ENCODE data around the gene RBBP8. TPM values are rescaled to one million over a fixed set of nuclear protein-coding genes. Genes with fewer than 3 reads are reported as not detected.
"Not testable (repeated sequence)": the region's sequence is repeated elsewhere in the genome, so short reads cannot be mapped to it uniquely, and the experiment has no call there.

Gene RBBP8
- total RNA-seq = 10 to 100 TPM; 15.6 to 32.3 (median 21.2) TPM

- H3K4me1 ChIP-seq (replicated peaks in 1 of 2) = peaks cover 0 to 4% of the 10 kb centered on the region in 2 donors
- H3K4me3 ChIP-seq = peak within 1 kb of the TSS; percentile 70 to 93 (median 85)
- H3K27ac ChIP-seq = peak within 1 kb of the TSS; percentile 65 to 79
- ATAC-seq (replicated peaks in 6 of 8) = peak; percentile 91 to 96 (median 95)
- in situ Hi-C loops (cut with MboI; ENCODE audit: low pct_unique_long_range_greater_than_20kb in 2 of 9, low sequenced_read_pairs in 9 of 9, unreplicated experiment in 9 of 9) = no loop called here
- 0% methylated on average over 1 to 15 of the region's 82 CpGs; no CpG with 5 or more reads in 7 of the 10 experiments for WGBS, 10 experiments
These were observed at the start of gene RBBP8 for GRCh38 chr18:22933206-22933965. Gene RBBP8 (plus strand): TSS chr18:22933328. CDS start chr18:22936852, 3,524 bp downstream.

DNA sequence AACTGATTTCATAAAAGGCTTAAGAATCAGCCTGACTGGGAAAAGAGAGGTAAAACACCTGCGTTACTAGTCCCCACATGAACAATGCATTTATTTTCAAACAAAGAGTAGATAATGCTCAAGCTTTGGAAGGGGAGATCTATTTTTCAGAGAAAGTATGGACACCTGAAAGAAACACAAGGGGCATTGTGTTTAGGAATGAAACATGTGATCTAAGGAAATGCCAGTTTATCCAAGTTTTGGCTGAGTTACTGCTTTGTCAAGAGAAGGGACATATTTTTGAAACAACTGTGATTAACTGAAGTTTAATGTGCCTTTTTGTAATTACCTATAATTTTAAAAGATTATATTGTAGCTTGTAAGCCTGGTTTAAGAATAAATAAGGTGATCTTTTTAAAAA is 49.3 kb upstream of the RBBP8 start:
- WGBS, 10 experiments = 73 to 100% (median 100%) methylated on average over 1 of the region's 1 CpG; no CpG with 5 or more reads in 1 of the 10 experiments
- H3K4me3 ChIP-seq = no peak overlapping the region
- in situ Hi-C loops (cut with MboI; ENCODE audit: low pct_unique_long_range_greater_than_20kb in 2 of 9, low sequenced_read_pairs in 9 of 9, unreplicated experiment in 9 of 9) = no loop called here
- H3K27ac ChIP-seq = no peak overlapping the region
- H3K4me1 ChIP-seq (replicated peaks in 1 of 2) = no peaks in the 10 kb centered on the region
- ATAC-seq (replicated peaks in 6 of 8) = no peak

DNA sequence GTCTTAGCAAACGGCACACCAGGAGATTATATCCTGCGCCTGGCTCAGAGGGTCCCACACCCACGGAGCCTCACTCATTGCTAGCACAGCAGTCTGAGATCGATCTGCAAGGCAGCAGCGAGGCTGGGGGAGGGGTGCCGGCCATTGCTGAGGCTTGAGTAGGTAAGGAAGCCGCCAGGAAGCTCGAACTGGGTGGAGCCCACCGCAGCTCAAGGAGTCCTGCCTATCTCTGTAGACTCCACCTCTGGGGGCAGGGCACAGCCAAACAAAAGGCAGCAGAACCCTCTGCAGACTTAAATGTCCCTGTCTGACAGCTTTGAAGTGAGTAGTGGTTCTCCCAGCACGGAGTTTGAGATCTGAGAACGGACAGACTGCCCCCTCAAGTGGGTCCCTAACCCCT is 47.4 kb upstream of the RBBP8 start:
- in situ Hi-C loops (cut with MboI; ENCODE audit: low pct_unique_long_range_greater_than_20kb in 2 of 9, low sequenced_read_pairs in 9 of 9, unreplicated experiment in 9 of 9); H3K27ac ChIP-seq; H3K4me3 ChIP-seq; ATAC-seq (replicated peaks in 6 of 8); H3K4me1 ChIP-seq (replicated peaks in 1 of 2): not testable (repeated sequence)
- WGBS, 10 experiments = 50 to 100% (median 84%) methylated on average over 1 to 8 of the region's 11 CpGs; no CpG with 5 or more reads in 4 of the 10 experiments

DNA sequence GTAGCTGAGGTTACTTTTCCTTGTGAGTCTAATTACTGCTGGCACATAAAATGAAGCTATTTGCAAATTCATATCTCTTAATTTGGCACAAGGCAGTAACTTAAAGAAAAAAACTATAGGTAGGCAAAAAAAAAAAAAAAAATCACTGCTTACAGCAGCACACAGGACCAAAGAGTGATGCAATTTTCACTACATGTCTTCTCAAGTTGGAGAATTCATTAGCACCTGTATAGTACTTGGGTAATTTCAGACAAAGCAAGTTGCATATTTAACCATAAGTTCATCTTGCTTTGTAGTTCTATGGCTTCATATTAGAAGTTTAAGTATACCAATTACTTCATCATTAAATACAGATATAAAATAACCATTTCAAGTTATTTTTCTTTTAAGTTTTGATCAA is 33.7 kb upstream of the RBBP8 start:
- no peaks in the 10 kb centered on the region for H3K4me1 ChIP-seq (replicated peaks in 1 of 2)
- no peak overlapping the region for H3K27ac ChIP-seq
- in situ Hi-C loops (cut with MboI; ENCODE audit: low pct_unique_long_range_greater_than_20kb in 2 of 9, low sequenced_read_pairs in 9 of 9, unreplicated experiment in 9 of 9) = no loop called here
- ATAC-seq (replicated peaks in 6 of 8) = no peak
- no peak overlapping the region for H3K4me3 ChIP-seq

- Histone ChIP-seq H3K27ac (no peak overlapping the region), H3K4me1 (replicated peaks in 1 of 2) (no peaks in the 10 kb centered on the region), H3K4me3 (no peak overlapping the region)
- in situ Hi-C loops (cut with MboI; ENCODE audit: low pct_unique_long_range_greater_than_20kb in 2 of 9, low sequenced_read_pairs in 9 of 9, unreplicated experiment in 9 of 9) = no loop called here
- WGBS, 10 experiments = 30 to 92% (median 74%) methylated on average over 1 to 5 of the region's 5 CpGs; no CpG with 5 or more reads in 4 of the 10 experiments
- no peak for ATAC-seq (replicated peaks in 6 of 8)
These were observed 32.4 kb upstream of the RBBP8 start for GRCh38 chr18:22900558-22901238.

GRCh38 chr18:22902093-22902492 is 31.0 kb upstream of the RBBP8 start:
- H3K27ac ChIP-seq = no peak overlapping the region
- in situ Hi-C loops (cut with MboI; ENCODE audit: low pct_unique_long_range_greater_than_20kb in 2 of 9, low sequenced_read_pairs in 9 of 9, unreplicated experiment in 9 of 9) = no loop called here
- ATAC-seq (replicated peaks in 6 of 8) = no peak

DNA sequence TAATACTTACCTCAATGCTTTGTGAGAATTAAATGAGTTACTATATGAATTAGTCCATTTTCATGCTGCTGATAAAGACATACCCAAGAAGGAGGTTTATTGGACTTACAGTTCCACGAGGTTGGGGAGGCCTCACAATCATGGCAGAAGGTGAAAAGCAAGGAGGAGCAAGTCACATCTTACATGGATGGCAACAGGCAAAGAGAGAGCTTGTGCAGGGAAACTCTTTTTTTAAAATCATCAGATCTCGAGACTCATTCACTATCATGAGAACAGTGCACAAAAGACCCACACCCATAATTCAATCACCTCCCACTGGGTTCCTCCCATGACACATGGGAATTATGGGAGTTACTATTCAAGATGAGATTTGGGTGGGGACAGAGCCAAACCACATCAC is 29.9 kb upstream of the RBBP8 start:
- H3K4me1 ChIP-seq (replicated peaks in 1 of 2); H3K27ac ChIP-seq; ATAC-seq (replicated peaks in 6 of 8); H3K4me3 ChIP-seq; in situ Hi-C loops (cut with MboI; ENCODE audit: low pct_unique_long_range_greater_than_20kb in 2 of 9, low sequenced_read_pairs in 9 of 9, unreplicated experiment in 9 of 9): not testable (repeated sequence)
- WGBS, 10 experiments = 0 to 100% (median 40%) methylated on average over 1 to 2 of the region's 2 CpGs; no CpG with 5 or more reads in 5 of the 10 experiments

More at GRCh38 chr18:22902093-22902492, 31.0 kb upstream of the RBBP8 start:
- Histone ChIP-seq H3K4me3 (no peak overlapping the region), H3K4me1 (replicated peaks in 1 of 2) (no peaks in the 10 kb centered on the region)

- no peak for ATAC-seq (replicated peaks in 6 of 8)
- in situ Hi-C loops (cut with MboI; ENCODE audit: low pct_unique_long_range_greater_than_20kb in 2 of 9, low sequenced_read_pairs in 9 of 9, unreplicated experiment in 9 of 9) = no loop called here
These were observed 21.0 kb upstream of the RBBP8 start for GRCh38 chr18:22912149-22912548.

GRCh38 chr18:22912835-22913234 is 20.3 kb upstream of the RBBP8 start:
- 29 to 100% (median 100%) methylated on average over 1 of the region's 1 CpG; no CpG with 5 or more reads in 2 of the 10 experiments for WGBS, 10 experiments
- Histone ChIP-seq H3K4me3 (no peak overlapping the region), H3K4me1 (replicated peaks in 1 of 2) (no peaks in the 10 kb centered on the region), H3K27ac (no peak overlapping the region)
- ATAC-seq (replicated peaks in 6 of 8) = no peak
- in situ Hi-C loops (cut with MboI; ENCODE audit: low pct_unique_long_range_greater_than_20kb in 2 of 9, low sequenced_read_pairs in 9 of 9, unreplicated experiment in 9 of 9) = no loop called here

More at GRCh38 chr18:22912149-22912548, 21.0 kb upstream of the RBBP8 start:
- WGBS, 10 experiments = 33 to 88% (median 67%) methylated on average over 1 of the region's 1 CpG; no CpG with 5 or more reads in 5 of the 10 experiments
- no peak overlapping the region for H3K27ac ChIP-seq
- no peaks in the 10 kb centered on the region for H3K4me1 ChIP-seq (replicated peaks in 1 of 2)
- no peak overlapping the region for H3K4me3 ChIP-seq

DNA sequence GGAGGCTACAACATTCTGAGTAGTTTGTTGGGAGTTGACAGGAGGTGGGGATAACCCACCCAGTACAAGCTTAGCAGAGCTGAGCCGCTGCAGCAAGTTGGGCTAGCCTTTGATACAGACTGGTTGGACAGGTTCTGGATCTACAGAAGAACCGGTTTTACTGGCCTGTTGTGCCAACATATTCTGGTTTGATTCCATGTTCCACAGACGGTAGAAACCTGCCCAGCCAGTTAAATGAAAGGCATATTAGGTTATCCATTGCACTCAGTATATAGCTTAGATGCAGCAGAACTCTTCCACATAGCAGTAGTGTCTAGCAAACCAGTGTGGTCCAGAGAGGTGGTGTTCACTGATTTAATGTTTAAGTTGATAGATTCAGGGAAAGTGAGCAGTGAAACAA is 19.3 kb upstream of the RBBP8 start:
- no peak overlapping the region for H3K4me3 ChIP-seq
- H3K4me1 ChIP-seq (replicated peaks in 1 of 2) = no peaks in the 10 kb centered on the region
- no peak for ATAC-seq (replicated peaks in 6 of 8)
- in situ Hi-C loops (cut with MboI; ENCODE audit: low pct_unique_long_range_greater_than_20kb in 2 of 9, low sequenced_read_pairs in 9 of 9, unreplicated experiment in 9 of 9) = no loop called here
- no peak overlapping the region for H3K27ac ChIP-seq
- 39 to 96% (median 87%) methylated on average over 2 to 3 of the region's 3 CpGs; no CpG with 5 or more reads in 4 of the 10 experiments for WGBS, 10 experiments

DNA sequence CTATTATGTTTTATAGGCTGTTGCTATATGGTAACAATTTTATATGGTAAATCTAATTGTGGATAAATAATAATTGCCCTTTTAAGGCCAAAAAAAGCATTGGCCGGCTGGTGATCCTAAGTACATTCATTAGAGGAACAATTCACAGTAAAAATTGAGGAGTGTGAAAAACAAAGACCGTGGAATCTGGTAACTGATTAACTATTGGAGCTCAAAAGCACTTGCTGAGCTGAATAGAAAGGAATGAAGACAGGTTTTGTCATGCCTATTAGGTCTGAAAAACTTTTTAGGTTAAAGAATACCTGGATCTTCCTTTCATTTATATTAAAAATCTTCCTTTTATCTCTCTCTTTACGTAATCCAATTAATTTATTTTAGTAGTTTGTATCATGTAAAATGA is 18.5 kb upstream of the RBBP8 start:
- no peaks in the 10 kb centered on the region for H3K4me1 ChIP-seq (replicated peaks in 1 of 2)
- in situ Hi-C loops (cut with MboI; ENCODE audit: low pct_unique_long_range_greater_than_20kb in 2 of 9, low sequenced_read_pairs in 9 of 9, unreplicated experiment in 9 of 9) = no loop called here
- 13 to 93% (median 38%) methylated on average over 3 of the region's 3 CpGs; no CpG with 5 or more reads in 1 of the 10 experiments for WGBS, 10 experiments
- ATAC-seq (replicated peaks in 6 of 8) = no peak
- no peak overlapping the region for H3K4me3 ChIP-seq
- H3K27ac ChIP-seq = no peak overlapping the region

- H3K4me3 ChIP-seq = no peak overlapping the region
- in situ Hi-C loops (cut with MboI; ENCODE audit: low pct_unique_long_range_greater_than_20kb in 2 of 9, low sequenced_read_pairs in 9 of 9, unreplicated experiment in 9 of 9) = no loop called here
These were observed 17.8 kb upstream of the RBBP8 start for GRCh38 chr18:22915337-22915736.

GRCh38 chr18:22921772-22922171 is 11.4 kb upstream of the RBBP8 start:
- Histone ChIP-seq H3K4me3 (no peak overlapping the region), H3K4me1 (replicated peaks in 1 of 2) (no peaks in the 10 kb centered on the region), H3K27ac (no peak overlapping the region)
- ATAC-seq (replicated peaks in 6 of 8) = no peak
- in situ Hi-C loops (cut with MboI; ENCODE audit: low pct_unique_long_range_greater_than_20kb in 2 of 9, low sequenced_read_pairs in 9 of 9, unreplicated experiment in 9 of 9) = no loop called here
- 33 to 81% (median 62%) methylated on average over 2 to 3 of the region's 3 CpGs for WGBS, 10 experiments

More at GRCh38 chr18:22915337-22915736, 17.8 kb upstream of the RBBP8 start:
- H3K27ac ChIP-seq = no peak overlapping the region
- ATAC-seq (replicated peaks in 6 of 8) = no peak
- H3K4me1 ChIP-seq (replicated peaks in 1 of 2) = no peaks in the 10 kb centered on the region
